GM18951 (cell line): ENCODE results near the gene BTBD19.
"Not testable (repeated sequence)": the region's sequence is repeated elsewhere in the genome, so short reads cannot be mapped to it uniquely, and the experiment has no call there.

Experiments used
- POLR2A ChIP-seq: IDR thresholded peaks from 4 replicates; pipeline ENCODE4 v1.6.1; 2011; ENCODE audit warnings: mild to moderate bottlenecking; ENCODE audit not compliant: insufficient read length, insufficient read depth; ENCODE audit errors: extremely low read depth
- in situ Hi-C: fragments of 300-500 bp; cut with MboI; formaldehyde crosslinking; loops from one replicate; pipeline ENCODE4 v1.12.0; 2022; ENCODE audit warnings: low sequenced_read_pairs, mixed read lengths, inconsistent platforms; ENCODE audit not compliant: unreplicated experiment

The BTBD19 gene

DNA sequence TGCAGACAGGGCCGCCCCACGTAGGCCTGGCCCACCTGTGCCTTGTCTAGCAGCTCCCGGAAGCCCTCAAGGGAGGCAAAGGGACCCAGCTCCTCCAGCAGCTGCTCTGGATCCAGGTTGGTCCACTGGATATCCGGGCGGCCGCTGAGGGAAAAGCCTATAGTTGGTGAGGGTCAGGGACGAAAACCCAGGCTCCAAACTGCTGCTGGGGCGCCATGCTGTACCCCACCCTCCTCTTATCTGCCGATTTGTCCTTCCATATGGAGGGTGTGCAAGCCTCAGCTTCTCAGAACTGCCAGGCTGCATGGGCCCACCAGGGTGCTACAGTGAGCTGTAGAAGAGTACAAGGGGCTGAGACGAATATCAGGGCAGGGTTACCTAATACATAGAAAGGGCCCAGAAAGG, 22.6 kb downstream of the BTBD19 start:
- in situ Hi-C loops: no loop called here
- no peak for TF ChIP-seq POLR2A

DNA sequence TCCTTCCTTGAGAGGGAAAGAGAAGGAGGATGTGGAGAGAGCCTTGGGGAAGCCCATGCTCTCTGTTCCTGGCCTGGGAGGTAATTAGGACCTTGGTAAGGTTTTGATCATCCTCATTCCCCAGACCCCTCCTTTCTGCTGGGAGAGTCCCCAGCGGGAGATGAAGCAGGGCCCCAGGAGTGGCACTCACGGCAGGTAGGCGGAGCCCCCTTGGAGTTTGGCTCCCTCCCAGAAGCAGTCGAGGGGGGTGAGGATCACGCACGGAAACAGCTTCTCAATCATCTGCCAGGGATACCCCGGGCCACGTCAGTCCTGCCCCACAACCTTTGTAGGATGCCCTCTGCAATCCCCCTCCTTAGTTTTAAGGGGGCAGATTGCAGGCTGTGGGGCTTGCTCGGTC, 23.2 kb downstream of the BTBD19 start:
- in situ Hi-C loops: no loop called here
- TF ChIP-seq POLR2A: no peak

DNA sequence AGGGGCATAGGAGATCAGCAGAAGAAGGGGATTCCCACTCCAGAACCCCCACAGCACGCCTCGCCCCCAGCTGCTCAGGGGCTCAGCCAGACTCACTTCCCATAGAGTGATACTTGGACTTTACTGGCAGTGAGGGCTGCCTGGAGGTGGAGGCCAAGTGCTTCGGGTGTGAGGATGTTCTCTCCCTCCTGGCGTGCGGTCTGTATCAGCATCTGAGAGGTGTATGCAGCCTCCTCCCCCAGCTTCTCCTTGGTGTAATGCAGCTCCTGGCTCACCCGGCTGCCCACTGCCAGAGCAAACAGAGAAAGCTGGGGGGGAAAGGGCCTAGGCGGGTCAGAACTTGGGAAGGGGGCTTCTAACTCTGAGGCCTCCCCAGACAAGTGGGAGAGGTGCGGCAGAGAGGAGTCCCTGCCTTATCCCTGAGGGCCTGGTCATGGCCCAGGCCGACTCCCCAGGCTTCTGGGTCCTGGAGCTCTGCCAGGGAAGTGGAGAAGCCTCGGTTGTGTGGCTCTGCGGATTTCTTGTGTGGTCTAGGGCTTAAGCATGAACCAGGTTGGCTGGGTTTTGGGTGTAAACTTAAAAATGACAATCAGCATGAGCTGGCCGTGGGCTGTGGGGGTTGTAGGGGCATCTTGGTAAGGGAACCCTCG, 23.9 kb downstream of the BTBD19 start:
- TF ChIP-seq POLR2A: no peak
- in situ Hi-C loops: no loop called here

DNA sequence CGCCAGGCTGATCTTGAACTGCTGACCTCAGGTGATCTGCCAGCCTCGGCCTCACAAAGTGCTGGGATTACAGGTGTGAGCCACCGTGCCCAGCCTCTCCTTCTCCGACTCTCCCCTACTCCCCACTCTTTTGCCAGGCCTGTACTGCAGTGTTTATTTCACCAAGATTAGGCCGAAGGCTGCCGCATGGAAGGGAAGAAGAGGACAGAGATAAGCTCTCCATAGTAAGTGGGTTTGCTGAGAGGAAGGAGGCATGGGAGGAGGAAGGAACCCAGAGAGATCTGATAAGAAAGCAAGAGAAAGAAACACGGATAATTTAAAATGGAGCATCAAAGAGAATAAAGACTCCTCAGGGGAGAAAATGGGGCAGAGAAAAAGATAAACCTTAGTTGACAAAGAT, 26.0 kb downstream of the BTBD19 start:
- in situ Hi-C loops: no loop called here
- TF ChIP-seq POLR2A: no peak

DNA sequence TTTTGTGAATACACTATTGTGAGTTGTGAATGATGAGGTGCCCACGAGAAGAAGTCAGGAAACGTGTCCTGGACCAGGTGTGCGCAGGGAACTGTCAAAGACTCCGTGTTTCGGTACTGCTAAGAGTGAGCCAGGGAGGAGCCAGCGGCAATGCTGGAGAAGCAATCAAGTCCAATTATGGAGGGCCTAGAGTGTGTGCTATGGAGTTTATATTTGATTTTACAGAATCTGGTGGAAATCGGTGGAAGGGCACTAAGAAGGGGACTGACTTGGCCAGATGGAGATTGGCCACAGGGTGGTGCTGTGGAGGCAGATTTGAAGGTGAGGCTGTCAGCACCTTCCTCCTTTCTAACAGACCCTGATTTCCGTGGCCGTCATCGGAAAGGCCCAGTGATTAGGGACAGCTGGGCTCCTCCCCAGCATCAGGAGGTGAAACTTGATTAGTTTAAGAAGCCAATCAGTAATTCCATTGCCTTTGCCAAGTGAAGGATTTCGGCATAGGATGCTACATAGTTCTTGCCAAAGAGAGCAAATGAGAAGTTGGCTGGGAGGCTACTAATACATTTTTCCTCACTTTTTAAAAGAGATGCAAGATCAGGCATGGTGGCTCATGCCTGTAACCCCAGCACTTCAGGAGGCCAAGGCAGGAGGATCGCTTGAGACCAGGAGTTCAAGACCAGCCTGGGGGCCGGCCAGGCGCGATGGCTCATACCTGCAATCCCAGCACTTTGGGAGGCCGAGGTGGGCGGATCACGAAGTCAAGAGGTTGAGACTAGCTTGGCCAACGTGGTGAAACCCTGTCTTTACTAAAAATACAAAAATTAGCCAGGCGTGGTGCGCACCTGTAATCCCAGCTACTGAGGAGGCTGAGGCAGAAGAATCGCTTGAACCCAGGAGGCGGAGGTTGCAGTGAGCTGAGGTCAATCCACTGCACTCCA, 27.7 kb downstream of the BTBD19 start:
- no peak for TF ChIP-seq POLR2A
- in situ Hi-C loops: no loop called here

DNA sequence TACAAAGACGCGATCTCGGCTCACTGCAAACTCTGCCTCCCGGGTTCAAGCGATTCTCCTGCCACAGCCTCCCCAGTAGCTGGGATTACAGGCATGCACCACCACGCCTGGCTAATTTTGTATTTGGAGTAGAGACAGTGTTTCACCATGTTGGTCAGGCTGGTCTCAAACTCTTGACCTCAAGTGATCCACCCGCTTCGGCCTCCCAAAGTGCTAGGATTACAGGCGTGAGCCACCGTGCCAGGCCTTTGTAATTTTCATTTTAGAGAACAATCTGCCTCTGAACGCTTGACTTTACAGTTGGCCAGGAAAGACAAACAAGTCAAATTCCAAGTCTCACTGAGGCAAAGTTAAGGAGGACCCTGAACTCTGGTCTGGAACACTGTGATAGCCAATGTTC, 30.0 kb downstream of the BTBD19 start:
- in situ Hi-C loops: not testable (repeated sequence)

DNA sequence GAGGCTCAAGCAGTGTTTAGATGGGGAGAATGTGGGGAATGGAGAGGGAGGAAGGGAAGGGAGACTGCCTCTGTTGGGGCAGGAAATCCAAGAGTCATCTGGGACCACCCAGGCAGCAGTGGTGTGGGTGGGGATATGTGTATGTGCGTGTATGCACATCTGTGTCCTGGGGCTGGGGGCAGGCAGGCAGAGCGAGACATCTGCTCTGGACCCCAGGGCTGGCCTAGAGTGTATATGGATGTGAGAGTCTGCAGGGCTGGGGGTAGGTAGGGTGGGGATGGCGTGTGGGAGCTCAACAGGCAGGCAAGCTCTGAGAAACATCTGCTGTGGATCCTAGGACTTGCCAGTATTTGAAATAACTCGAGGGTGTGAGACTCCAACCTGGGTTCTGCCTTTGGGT, 31.3 kb downstream of the BTBD19 start:
- no peak for TF ChIP-seq POLR2A
- in situ Hi-C loops: no loop called here

DNA sequence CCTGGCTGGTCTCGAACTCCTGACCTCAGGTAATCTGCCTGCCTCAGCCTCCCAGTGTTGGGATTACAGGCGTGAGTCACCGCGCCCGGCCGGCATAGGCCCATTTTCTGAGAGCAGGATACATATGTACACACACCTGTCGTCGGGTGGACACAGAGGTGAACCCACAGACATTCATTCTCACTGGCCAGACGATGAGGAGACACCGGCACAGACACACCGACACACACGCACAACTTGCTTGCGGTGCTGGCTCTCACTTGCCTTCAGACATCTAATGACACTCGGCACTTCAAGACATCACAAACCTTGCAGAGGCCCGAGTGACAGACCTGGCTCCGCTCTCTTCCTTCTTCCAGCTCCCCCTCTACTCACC, 34.2 kb downstream of the BTBD19 start:
- in situ Hi-C loops: no loop called here
- TF ChIP-seq POLR2A: no peak

DNA sequence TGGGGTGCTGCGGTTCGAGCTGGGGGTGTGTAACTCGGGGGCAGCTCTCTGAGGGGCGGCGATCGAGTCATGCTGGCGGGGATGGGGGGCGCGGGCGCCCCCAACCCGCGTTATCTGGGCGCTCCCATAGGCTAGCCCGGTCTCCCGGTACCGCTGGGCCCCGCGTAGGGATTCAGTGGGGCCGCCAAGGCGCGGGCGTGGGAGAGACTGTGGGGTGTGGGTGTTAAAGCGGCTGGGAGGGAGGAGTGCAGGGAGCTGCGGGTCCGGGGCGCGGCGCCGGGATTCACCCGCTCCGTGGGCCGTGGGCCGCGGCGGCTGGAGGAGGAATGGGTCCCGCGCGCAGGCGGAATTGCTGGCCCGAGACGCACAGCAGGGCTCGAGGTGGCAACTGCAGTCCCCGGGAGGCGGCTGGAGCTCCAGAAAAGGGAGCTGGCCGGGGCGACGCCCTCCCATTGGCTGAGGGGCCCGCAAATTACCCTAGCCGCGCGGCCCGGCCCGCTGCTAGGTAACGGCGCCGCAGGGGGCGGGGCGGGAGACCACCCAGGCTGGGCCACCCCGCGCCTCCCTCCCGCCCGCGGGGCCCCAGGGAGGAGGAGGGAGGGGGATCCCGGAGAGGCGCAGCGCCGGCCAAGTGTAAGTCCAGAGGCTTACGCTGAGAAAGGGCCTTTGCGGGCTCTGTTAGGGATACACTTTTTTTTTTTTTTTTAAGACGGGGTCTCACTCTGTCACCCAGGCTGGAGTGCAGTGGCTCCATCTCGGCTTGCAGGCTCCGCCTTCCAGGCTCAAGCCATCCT, 34.7 kb downstream of the BTBD19 start, which contains the start of gene PTCH2:
Gene PTCH2, minus strand, starts transcription at position 392 of the 794 bp plus-strand sequence. Its CDS starts 321 bp downstream, at position 71.
- no peak for TF ChIP-seq POLR2A
- in situ Hi-C loops: no loop called here

DNA sequence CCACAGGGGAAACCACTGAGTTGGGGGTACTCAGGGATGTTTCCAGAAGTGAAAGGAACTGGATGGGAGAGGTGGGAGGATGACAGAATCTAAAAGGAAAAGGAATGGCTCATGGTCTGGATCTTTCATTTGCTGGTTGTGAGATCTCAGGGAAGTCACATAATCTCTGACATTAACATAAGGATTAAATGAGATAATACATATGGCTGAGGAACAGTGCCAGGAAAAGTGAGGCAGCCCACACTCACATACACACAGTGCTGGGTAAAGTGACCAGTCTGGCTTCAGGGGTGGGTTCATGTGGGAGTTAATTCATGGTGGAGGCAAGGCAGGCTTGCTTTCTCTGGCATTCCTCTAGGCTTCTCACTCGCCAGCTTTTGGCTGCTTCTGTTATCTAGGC, 38.7 kb downstream of the BTBD19 start:
- in situ Hi-C loops: no loop called here
- no peak for TF ChIP-seq POLR2A

DNA sequence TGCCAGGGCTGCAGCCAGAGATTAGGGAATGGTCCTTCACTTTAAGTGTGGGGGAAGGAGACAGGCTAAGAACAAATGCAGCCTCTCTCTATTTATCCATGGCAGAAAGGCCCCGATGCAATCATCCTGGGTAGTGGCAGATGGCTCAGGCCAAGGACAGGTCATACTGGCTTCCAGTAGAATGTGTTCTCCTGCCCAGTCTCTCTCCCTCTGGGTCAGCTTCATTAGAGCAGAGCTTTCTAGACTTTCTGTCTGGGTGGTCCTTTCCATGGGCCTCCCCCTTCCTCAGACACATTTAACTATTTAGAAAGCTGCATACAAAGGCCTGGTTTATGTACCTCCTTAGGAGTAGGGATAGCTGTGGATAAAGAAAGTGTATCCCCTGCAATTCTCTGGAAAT, 39.5 kb downstream of the BTBD19 start:
- in situ Hi-C loops: no loop called here
- no peak for TF ChIP-seq POLR2A

DNA sequence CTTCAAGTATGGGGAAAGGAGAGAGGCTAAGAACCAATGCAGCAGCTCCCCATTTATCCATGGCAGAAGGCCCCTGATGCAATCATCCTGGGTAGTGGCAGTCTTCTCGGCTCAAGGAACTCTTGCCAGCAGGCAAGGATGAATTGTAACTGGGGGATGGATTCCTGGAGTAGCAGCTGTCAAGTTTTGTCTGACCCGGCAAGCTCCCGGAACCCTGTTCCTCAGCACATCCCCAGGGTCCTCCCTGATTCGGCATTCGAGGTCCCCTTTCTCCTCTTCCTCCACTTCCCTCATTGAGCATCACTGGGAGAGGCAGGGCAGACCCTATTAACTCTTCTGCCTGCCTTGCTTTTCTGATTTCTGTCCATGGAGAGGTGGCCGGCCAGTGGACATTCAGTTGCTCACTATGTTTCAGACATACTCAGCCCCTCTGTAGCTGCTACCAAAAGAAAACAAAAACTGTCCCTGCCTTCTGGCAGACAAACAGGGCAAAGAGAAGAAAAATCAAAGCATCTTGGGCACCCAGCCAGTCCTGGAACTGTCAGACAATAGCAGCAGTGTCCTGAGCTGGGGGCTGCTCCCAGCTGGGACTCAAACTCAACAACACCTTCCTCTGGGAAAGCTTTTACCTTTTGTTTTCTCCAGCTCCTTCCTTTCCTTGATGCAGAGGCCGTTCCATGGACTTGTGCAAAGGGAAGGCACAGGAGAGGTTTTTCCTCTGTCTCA, 40.3 kb downstream of the BTBD19 start:
- in situ Hi-C loops: no loop called here

More for the DNA sequence above, 40.3 kb downstream of the BTBD19 start:
- TF ChIP-seq POLR2A: no peak
